GM12878 (cell line): Measurements from ENCODE around the gene EIF4E. TPM values are rescaled to one million over a fixed set of nuclear protein-coding genes. Genes with fewer than 3 reads are reported as not detected.
"Not testable (repeated sequence)": the region's sequence is repeated elsewhere in the genome, so short reads cannot be mapped to it uniquely, and the experiment has no call there.

Source experiments
- ATAC-seq: fragments of 200-7000 bp; cut with Tn5 transposase; 3 replicates; pipeline ENCODE4 v1.9.1; 2020; ENCODE audit warnings: mild to moderate bottlenecking, moderate library complexity
- BruUV-seq: library from RNA; stranded (reverse); fragments of 400-500 nt; replicated peaks from 2 replicates; lab custom pipeline; 2021; lab: Mats Ljungman, UMichigan
- CTCF ChIA-PET: fragments of 300-600 bp; sonication (Branson Sonifier 250); formaldehyde crosslinking; extraction: SDS; loops from one replicate; lab custom pipeline; 2021; ENCODE audit warnings: inconsistent platforms; lab: Yijun Ruan, JAX
- POLR2A ChIA-PET: fragments of 350-600 bp; formaldehyde crosslinking; extraction: SDS; loops from one replicate; lab custom pipeline; 2021; ENCODE audit warnings: inconsistent platforms; lab: Charles Lee
- RAD21 ChIA-PET: fragments of 300-600 bp; sonication (Branson Sonifier 250); formaldehyde crosslinking; loops from one replicate; lab custom pipeline; 2023; ENCODE audit warnings: antibody characterized with exemption; ENCODE audit not compliant: unreplicated experiment; lab: Charles Lee
- SMC1A ChIA-PET: fragments of 300-600 bp; sonication (Branson Sonifier 250); formaldehyde crosslinking; loops from one replicate; lab custom pipeline; 2023; ENCODE audit not compliant: unreplicated experiment, uncharacterized antibody; lab: Charles Lee
- DNase-seq: peaks from one replicate; pipeline ENCODE4 v3.0.0-alpha.2; 2011; ENCODE audit warnings: low read depth, low spot score
- FAIRE-seq: peaks from 3 replicates; lab custom pipeline; 2011; peaks lifted over from hg19 to GRCh38; lab: Jason Lieb, UNC
- H2AFZ ChIP-seq: 2 replicates; pipeline ENCODE4 v1.6.0; 2011; ENCODE audit warnings: low read depth, low read length, control low read depth; ENCODE audit not compliant: control insufficient read depth
- H3K27ac ChIP-seq: 2 replicates; pipeline ENCODE4 v1.5.1; 2011; ENCODE audit warnings: control low read depth; ENCODE audit not compliant: control insufficient read depth, insufficient read depth
- H3K27me3 ChIP-seq, 2 experiments: replicated peaks in 1 of 2; 2 replicates each; pipeline versions ENCODE4 v1.6.0 to v1.6.1; 2011; ENCODE audit warnings: low read length in 1 of 2; ENCODE audit not compliant: control insufficient read depth in 2 of 2, insufficient read depth in 2 of 2
- H3K36me3 ChIP-seq, 2 experiments: 2 replicates each; pipeline ENCODE4 v1.5.1; 2011; ENCODE audit warnings: low read length in 1 of 2; ENCODE audit not compliant: control insufficient read depth in 2 of 2, insufficient read depth in 2 of 2
- H3K4me1 ChIP-seq: 2 replicates; pipeline ENCODE4 v1.6.1; 2011; ENCODE audit warnings: mild to moderate bottlenecking, low read length, moderate library complexity, mixed read lengths; ENCODE audit not compliant: control insufficient read depth, insufficient read depth
- H3K4me2 ChIP-seq: 2 replicates; pipeline ENCODE4 v1.6.0; 2011; ENCODE audit warnings: control low read depth; ENCODE audit not compliant: control insufficient read depth, insufficient read depth
- H3K4me3 ChIP-seq: fragments of 200-600 bp; sonication (generic); 2 replicates; pipeline ENCODE4 v1.5.1; 2016
- H3K79me2 ChIP-seq: 2 replicates; pipeline ENCODE4 v1.6.0; 2011; ENCODE audit warnings: low read length; ENCODE audit not compliant: control insufficient read depth, insufficient read depth
- H3K9ac ChIP-seq: 2 replicates; pipeline ENCODE4 v1.8.0; 2011; ENCODE audit warnings: low read length, control low read depth, mixed read lengths; ENCODE audit not compliant: control insufficient read depth, insufficient read depth
- H3K9me3 ChIP-seq: replicated peaks from 3 replicates; pipeline ENCODE4 v1.5.1; 2011; ENCODE audit warnings: mild to moderate bottlenecking, low read length; ENCODE audit not compliant: control insufficient read depth, insufficient read depth
- H4K20me1 ChIP-seq: 2 replicates; pipeline ENCODE4 v1.6.0; 2011; ENCODE audit not compliant: control insufficient read depth, insufficient read depth
- ZNF24 ChIP-seq: fragments of 450-650 bp; IDR thresholded peaks from 2 replicates; pipeline ENCODE4 v1.6.1; 2017; ENCODE audit warnings: antibody characterized with exemption, mild to moderate bottlenecking
- WGBS: methylation state at CpG from one replicate; pipeline ENCODE4 v1.1.6; 2016; ENCODE audit warnings: low lambda C conversion rate; ENCODE audit not compliant: insufficient replicate concordance, insufficient coverage; ENCODE audit errors: missing lambda C conversion rate; 5-methylcytosine and 5-hydroxymethylcytosine counted together
- in situ Hi-C: fragments of 300-500 bp; cut with MboI; formaldehyde crosslinking; loops from 9 replicates; pipeline ENCODE4 v1.14.3; 2018; ENCODE audit warnings: mixed read lengths
- intact Hi-C: fragments of 100-400 bp; cut with micrococcal nuclease; formaldehyde crosslinking; loops from one replicate; pipeline ENCODE4 v1.14.2; 2022; ENCODE audit not compliant: unreplicated experiment
- polyA plus RNA-seq, 11 experiments: library from polyadenylated mRNA; depleted of rRNA in 4 of 11; unstranded in 6 of 11; stranded (reverse) in 5 of 11; fragments of >200 nt; fragmentation: Nextera tagmentation in 4 of 11; fragmentation: Illumina TruSeq in 1 of 11; extraction: Ambion mirVana in 4 of 11; extraction: Trizol in 1 of 11; gene quantifications; 1 replicate in 1 of 11; 2 replicates in 10 of 11; pipeline versions ENCODE4 v1.2.1 to v1.2.3, GENCODE V29; 2011 to 2016; ENCODE audit warnings: inconsistent platforms in 2 of 11, missing spikeins in 2 of 11, low read depth in 1 of 11
- small RNA-seq: library from RNA; depleted of rRNA; stranded (forward); fragments of <200 nt; gene quantifications from one replicate; pipeline ENCODE3, GENCODE V24; 2014
- total RNA-seq, 4 experiments: library from RNA; depleted of rRNA in 3 of 4; stranded (reverse); fragments of >200 nt in 3 of 4; fragmentation: Illumina TruSeq in 1 of 4; extraction: Trizol in 1 of 4; gene quantifications; 2 replicates each; pipeline versions ENCODE4 v1.2.1 to v1.2.3, GENCODE V29; 2013 to 2021

EIF4E gene
- total and polyA plus RNA-seq, 10 of the 15 experiments (the other 5 are each of a cell fraction or from before 2014, with no cell fraction given) = 104 to 372 (median 163) TPM

GRCh38 chr4:98831036-98831435 is 97.9 kb downstream of the EIF4E start:
- BruUV-seq, POLR2A ChIA-PET, DNase-seq, SMC1A ChIA-PET, intact Hi-C loops, H3K79me2 ChIP-seq, H3K36me3 ChIP-seq, ATAC-seq, H3K27me3 ChIP-seq, RAD21 ChIA-PET, H3K27ac ChIP-seq, H3K9ac ChIP-seq, H3K4me1 ChIP-seq, in situ Hi-C loops, H3K9me3 ChIP-seq, H4K20me1 ChIP-seq, H3K4me2 ChIP-seq, CTCF ChIA-PET, H2AFZ ChIP-seq, H3K4me3 ChIP-seq, FAIRE-seq: not testable (repeated sequence)
- WGBS = 0% methylated on average over 1 of the region's 1 CpG
- peak; percentile 52; the same call in 1 of the 2 replicates for TF ChIP-seq ZNF24

Small RNAs within 50 kb of the gene (small RNA-seq; reads per million reads assigned to genes)
- not detected for gene RNU7-149P
- gene TBCAP3 = not detected

Other genes starting within 250 kb of the EIF4E start
- gene METAP1, start 66.6 kb upstream of the EIF4E start, total RNA-seq (2014; rRNA removed) = 56.8 and 65.7 TPM in 2 replicates
- 48.9 and 52.4 TPM in 2 replicates for gene METAP1, start 66.6 kb upstream of the EIF4E start, total RNA-seq (2014; rRNA removed; fragmentation: Illumina TruSeq; extraction: Trizol)
- gene METAP1, start 66.6 kb upstream of the EIF4E start, total RNA-seq (2021) = 45.0 and 45.4 TPM in 2 replicates
- gene METAP1, start 66.6 kb upstream of the EIF4E start, polyA plus RNA-seq (2011; rRNA removed) = 71.4 and 110 TPM in 2 replicates
- gene METAP1, start 66.6 kb upstream of the EIF4E start, polyA plus RNA-seq (2014; fragmentation: Illumina TruSeq; extraction: Trizol) = 65.8 and 78.1 TPM in 2 replicates
- gene METAP1, start 66.6 kb upstream of the EIF4E start, polyA plus RNA-seq (2014; fragmentation: Nextera tagmentation; extraction: Ambion mirVana) = 10 to 100 TPM; 22.7 to 32.4 TPM
- 40.8 and 45.2 TPM in 2 replicates for gene METAP1, start 66.6 kb upstream of the EIF4E start, polyA plus RNA-seq (2014; rRNA removed)
- 10 to 100 TPM; 38.0 to 41.8 TPM for gene METAP1, start 66.6 kb upstream of the EIF4E start, polyA plus RNA-seq (2016; fragmentation: Nextera tagmentation; extraction: Ambion mirVana)
- 48.5 and 68.2 TPM in 2 replicates for gene ADH5, start 159.7 kb upstream of the EIF4E start, total RNA-seq (2014; rRNA removed)
- 75.7 and 77.5 TPM in 2 replicates for gene ADH5, start 159.7 kb upstream of the EIF4E start, total RNA-seq (2014; rRNA removed; fragmentation: Illumina TruSeq; extraction: Trizol)
- gene ADH5, start 159.7 kb upstream of the EIF4E start, total RNA-seq (2021) = 94.4 and 101 TPM in 2 replicates
- 159 and 222 TPM in 2 replicates for gene ADH5, start 159.7 kb upstream of the EIF4E start, polyA plus RNA-seq (2011; rRNA removed)
- gene ADH5, start 159.7 kb upstream of the EIF4E start, polyA plus RNA-seq (2014; fragmentation: Illumina TruSeq; extraction: Trizol) = 80.6 and 100 TPM in 2 replicates
- gene ADH5, start 159.7 kb upstream of the EIF4E start, polyA plus RNA-seq (2014; fragmentation: Nextera tagmentation; extraction: Ambion mirVana) = 100 to 1,000 TPM in 1 of 2 experiments, 10 to 100 TPM in 1; 96.3 to 134 TPM
- 75.7 and 78.1 TPM in 2 replicates for gene ADH5, start 159.7 kb upstream of the EIF4E start, polyA plus RNA-seq (2014; rRNA removed)
- 100 to 1,000 TPM; 136 to 138 TPM for gene ADH5, start 159.7 kb upstream of the EIF4E start, polyA plus RNA-seq (2016; fragmentation: Nextera tagmentation; extraction: Ambion mirVana)
- not detected in 2 replicates for gene ADH4, start 215.2 kb upstream of the EIF4E start, total RNA-seq (2014; rRNA removed)
- gene ADH4, start 215.2 kb upstream of the EIF4E start, total RNA-seq (2014; rRNA removed; fragmentation: Illumina TruSeq; extraction: Trizol) = not detected in 2 replicates
- gene ADH4, start 215.2 kb upstream of the EIF4E start, total RNA-seq (2021) = 0.40 TPM in 1 of 2 replicates, not detected in the other
- gene ADH4, start 215.2 kb upstream of the EIF4E start, polyA plus RNA-seq (2011; rRNA removed) = not detected in 2 replicates
- not detected in 2 replicates for gene ADH4, start 215.2 kb upstream of the EIF4E start, polyA plus RNA-seq (2014; fragmentation: Illumina TruSeq; extraction: Trizol)
- gene ADH4, start 215.2 kb upstream of the EIF4E start, polyA plus RNA-seq (2014; fragmentation: Nextera tagmentation; extraction: Ambion mirVana) = not detected
- gene ADH4, start 215.2 kb upstream of the EIF4E start, polyA plus RNA-seq (2014; rRNA removed) = not detected in 2 replicates
- not detected for gene ADH4, start 215.2 kb upstream of the EIF4E start, polyA plus RNA-seq (2016; fragmentation: Nextera tagmentation; extraction: Ambion mirVana)